IMR-90 (cell line): ENCODE data around the gene ZNF44. TPM values are rescaled to one million over a fixed set of nuclear protein-coding genes. Genes with fewer than 3 reads are reported as not detected.

ENCODE experiments used
- ATAC-seq: fragments of 200-7000 bp; cut with Tn5 transposase; 2 replicates; pipeline ENCODE4 v1.9.1; 2020; ENCODE audit warnings: low read depth, mild to moderate bottlenecking, moderate library complexity
- BruUV-seq: library from RNA; stranded (reverse); fragments of 400-500 nt; replicated peaks from 2 replicates; lab custom pipeline; 2021; lab: Mats Ljungman, UMichigan
- CTCF ChIA-PET: fragments of 300-600 bp; formaldehyde crosslinking; extraction: SDS; loops from one replicate; lab custom pipeline; 2021; ENCODE audit warnings: antibody characterized with exemption; lab: Yijun Ruan, JAX
- POLR2A ChIA-PET: fragments of 300-600 bp; sonication (Branson Sonifier 250); formaldehyde crosslinking; loops from one replicate; lab custom pipeline; 2022; ENCODE audit warnings: antibody characterized with exemption; ENCODE audit not compliant: unreplicated experiment; lab: Charles Lee
- DNase-seq: peaks from one replicate; pipeline ENCODE4 v3.0.0; 2013
- H2AFZ ChIP-seq: replicated peaks from 2 replicates; pipeline ENCODE3; 2013; ENCODE audit warnings: low read length, mild to moderate bottlenecking; ENCODE audit not compliant: poor library complexity
- H2AK5ac ChIP-seq: 2 replicates; pipeline ENCODE4 v1.6.1; 2013; ENCODE audit warnings: low read depth, low read length, inconsistent platforms
- H2AK9ac ChIP-seq: replicated peaks from 2 replicates; pipeline ENCODE3; 2013; ENCODE audit warnings: mild to moderate bottlenecking, low read depth, low read length, moderate library complexity; ENCODE audit not compliant: poor library complexity
- H2BK120ac ChIP-seq: 2 replicates; pipeline ENCODE4 v1.6.1; 2013; ENCODE audit warnings: low read depth, low read length, inconsistent platforms
- H2BK15ac ChIP-seq: 3 replicates; pipeline ENCODE4 v1.6.1; 2013; ENCODE audit warnings: low read depth, low read length, inconsistent platforms
- H2BK20ac ChIP-seq: 2 replicates; pipeline ENCODE4 v1.6.1; 2013; ENCODE audit warnings: low read depth, mild to moderate bottlenecking, inconsistent platforms, low read length, moderate library complexity
- H2BK5ac ChIP-seq: 2 replicates; pipeline ENCODE4 v1.6.1; 2013; ENCODE audit warnings: mild to moderate bottlenecking, low read depth, low read length, inconsistent platforms; ENCODE audit not compliant: poor library complexity, severe bottlenecking
- H3K14ac ChIP-seq: replicated peaks from 2 replicates; pipeline ENCODE4 v1.6.1; 2013; ENCODE audit warnings: low read depth, low read length, inconsistent platforms
- H3K18ac ChIP-seq: 2 replicates; pipeline ENCODE4 v1.6.1; 2013; ENCODE audit warnings: low read depth, low read length, control low read depth
- H3K23ac ChIP-seq: 2 replicates; pipeline ENCODE4 v1.6.1; 2013; ENCODE audit warnings: low read depth, low read length, inconsistent platforms
- H3K27ac ChIP-seq: 2 replicates; pipeline ENCODE4 v1.5.1; 2013; ENCODE audit warnings: mild to moderate bottlenecking, control low read depth, low read length; ENCODE audit not compliant: insufficient read depth
- H3K27me3 ChIP-seq: 2 replicates; pipeline ENCODE4 v1.6.1; 2013; ENCODE audit warnings: low read length; ENCODE audit not compliant: control insufficient read depth, insufficient read depth
- H3K36me3 ChIP-seq: 2 replicates; pipeline ENCODE4 v1.6.1; 2013; ENCODE audit warnings: low read length, mixed read lengths; ENCODE audit not compliant: control insufficient read depth, insufficient read depth
- H3K4ac ChIP-seq: 2 replicates; pipeline ENCODE4 v1.6.1; 2013; ENCODE audit warnings: low read depth, low read length, inconsistent platforms
- H3K4me1 ChIP-seq: 2 replicates; pipeline ENCODE4 v1.6.1; 2013; ENCODE audit warnings: low read length, mixed read lengths; ENCODE audit not compliant: control insufficient read depth, insufficient read depth
- H3K4me2 ChIP-seq: 2 replicates; pipeline ENCODE4 v1.6.1; 2013; ENCODE audit warnings: low read depth, mild to moderate bottlenecking, control low read depth, low read length, moderate library complexity
- H3K4me3 ChIP-seq: 2 replicates; pipeline ENCODE4 v1.5.1; 2013; ENCODE audit warnings: low read depth, mild to moderate bottlenecking, control low read depth, low read length, moderate library complexity; ENCODE audit not compliant: insufficient read depth
- H3K56ac ChIP-seq: 2 replicates; pipeline ENCODE4 v1.6.1; 2013; ENCODE audit warnings: low read length, inconsistent platforms; ENCODE audit not compliant: insufficient read depth; ENCODE audit errors: extremely low read depth
- H3K79me1 ChIP-seq, 2 experiments: 2 replicates each; pipeline ENCODE4 v1.6.1; 2013; ENCODE audit warnings: low read length in 2 of 2, inconsistent platforms in 1 of 2, low read depth in 1 of 2
- H3K9ac ChIP-seq: 2 replicates; pipeline ENCODE4 v1.6.1; 2013; ENCODE audit warnings: low read depth, low read length, control low read depth
- H3K9me1 ChIP-seq: 2 replicates; pipeline ENCODE4 v1.6.1; 2013; ENCODE audit warnings: low read length, inconsistent platforms; ENCODE audit not compliant: insufficient read depth
- H3K9me3 ChIP-seq: 2 replicates; pipeline ENCODE4 v1.6.1; 2013; ENCODE audit warnings: low read length; ENCODE audit not compliant: control insufficient read depth, insufficient read depth
- H4K20me1 ChIP-seq: 2 replicates; pipeline ENCODE4 v1.6.1; 2013; ENCODE audit warnings: low read length, inconsistent platforms; ENCODE audit not compliant: insufficient read depth
- H4K5ac ChIP-seq: 2 replicates; pipeline ENCODE4 v1.6.1; 2013; ENCODE audit warnings: mild to moderate bottlenecking, low read depth, low read length, control low read depth
- H4K8ac ChIP-seq, 2 experiments: 2 replicates each; pipeline ENCODE4 v1.6.1; 2013; ENCODE audit warnings: low read depth in 2 of 2, low read length in 2 of 2, control low read depth in 1 of 2, inconsistent platforms in 1 of 2
- H4K91ac ChIP-seq: 2 replicates; pipeline ENCODE4 v1.6.1; 2013; ENCODE audit warnings: low read depth, low read length, inconsistent platforms; ENCODE audit not compliant: insufficient read depth
- CTCF ChIP-seq: conservative IDR thresholded peaks from 2 replicates; pipeline ENCODE4 v1.5.1; 2012; ENCODE audit warnings: mild to moderate bottlenecking, low read depth, low read length, improper control_type of control experiment
- MAFK ChIP-seq: IDR thresholded peaks from 2 replicates; pipeline ENCODE4 v1.6.1; 2012; ENCODE audit warnings: low read depth, low read length, improper control_type of control experiment
- MXI1 ChIP-seq: IDR thresholded peaks from 2 replicates; pipeline ENCODE4 v1.6.1; 2012; ENCODE audit warnings: low read depth, mild to moderate bottlenecking, low read length, moderate library complexity, borderline replicate concordance
- NFE2L2 ChIP-seq: fragments of 150-350 bp; IDR thresholded peaks from 2 replicates; pipeline ENCODE4 v1.6.1; 2016; ENCODE audit warnings: low read depth, mild to moderate bottlenecking, low read length
- WGBS, 2 experiments: methylation state at CpG; one replicate each; pipeline versions ENCODE4 v1.1.5 to v1.1.7; 2013; ENCODE audit warnings: missing lambda C conversion rate in 2 of 2; ENCODE audit not compliant: insufficient read length in 1 of 2; ENCODE audit errors: extremely low coverage in 2 of 2; 5-methylcytosine and 5-hydroxymethylcytosine counted together
- dilution Hi-C: fragments of 300-500 bp; cut with HindIII; formaldehyde crosslinking; loops from one replicate; pipeline ENCODE4 v1.14.3; 2018; ENCODE audit warnings: low sequenced_read_pairs; ENCODE audit not compliant: unreplicated experiment
- in situ Hi-C: fragments of 300-500 bp; cut with MboI; formaldehyde crosslinking; loops from 3 replicates; pipeline ENCODE4 v1.14.3; 2019; ENCODE audit warnings: low sequenced_read_pairs, inconsistent platforms, mixed read lengths
- intact Hi-C: fragments of 100-400 bp; cut with micrococcal nuclease; formaldehyde crosslinking; loops from 2 replicates; pipeline ENCODE4 v1.10.0; 2022
- polyA plus RNA-seq, 3 experiments: library from polyadenylated mRNA; depleted of rRNA; stranded (reverse); fragments of >200 nt; gene quantifications; 2 replicates each; pipeline ENCODE4 v1.2.3, GENCODE V29; 2012; ENCODE audit warnings: low replicate concordance in 1 of 3
- total RNA-seq: library from RNA; depleted of rRNA; stranded (reverse); fragments of >200 nt; gene quantifications from 2 replicates; pipeline ENCODE4 v1.2.3, GENCODE V29; 2012

Gene ZNF44
- total and polyA plus RNA-seq, 2 of the 4 experiments (the other 2 are of a cell fraction), result 3.5 to 6.6 TPM

GRCh38 chr19:12247644-12248222 is 47.0 kb downstream of the ZNF44 start:
- H3K79me1 ChIP-seq, result no peaks in the 10 kb centered on the region
- no peak overlapping the region for H3K14ac ChIP-seq
- ATAC-seq (no peak), DNase-seq (no peak)
- no peak overlapping the region for H4K91ac ChIP-seq
- H3K36me3 ChIP-seq, result peaks cover 1% of the 10 kb centered on the region; the same call in 1 of the 2 replicates
- POLR2A ChIA-PET, result no interaction called here
- dilution Hi-C loops, result no loop called here
- no CpG with 5 or more reads among the region's 5 CpGs for WGBS, 2 experiments
- no peak overlapping the region for H2AK9ac ChIP-seq
- no peaks in the 10 kb centered on the region for H3K4me1 ChIP-seq
- H2AK5ac ChIP-seq, result no peak overlapping the region
- H3K18ac ChIP-seq, result no peak overlapping the region
- no peaks in the 10 kb centered on the region for H4K20me1 ChIP-seq
- H4K5ac ChIP-seq, result no peak overlapping the region
- CTCF ChIA-PET, result no interaction called here
- H3K23ac ChIP-seq, result no peak overlapping the region
- no peak for TF ChIP-seq MXI1
- TF ChIP-seq MAFK, result no peak
- no peak for TF ChIP-seq CTCF
- TF ChIP-seq NFE2L2, result no peak
- no peak overlapping the region for H3K56ac ChIP-seq
- no peak overlapping the region for H2BK15ac ChIP-seq
- in situ Hi-C loops, result no loop called here
- no peaks in the 10 kb centered on the region for H3K9me1 ChIP-seq
- peaks cover 49% of the 10 kb centered on the region for H3K9me3 ChIP-seq
- no peak overlapping the region for H3K4me2 ChIP-seq
- no peak overlapping the region for H3K4ac ChIP-seq
- intact Hi-C loops, result no loop called here
- no peak overlapping the region for H2BK5ac ChIP-seq
- no peaks in the 10 kb centered on the region for H3K27me3 ChIP-seq
- H4K8ac ChIP-seq, result no peak overlapping the region
- no peak overlapping the region for H3K9ac ChIP-seq
- H2BK120ac ChIP-seq, result no peak overlapping the region
- H3K4me3 ChIP-seq, result no peak overlapping the region
- H3K27ac ChIP-seq, result no peak overlapping the region
- H2BK20ac ChIP-seq, result no peak overlapping the region
- no TSS peak for BruUV-seq
- no peak overlapping the region for H2AFZ ChIP-seq
